K562 (cell line): ENCODE measurements around the gene CDC26. TPM values are rescaled to one million over a fixed set of nuclear protein-coding genes. Genes with fewer than 3 reads are reported as not detected.

ENCODE experiments used
- CHD4 ChIP-seq: fragments of 200-600 bp; sonication (generic); IDR thresholded peaks from 3 replicates; pipeline ENCODE4 v1.6.1; 2012; ENCODE audit warnings: low read depth, mild to moderate bottlenecking, mixed read lengths, low read length, inconsistent platforms; ENCODE audit not compliant: insufficient read depth, insufficient replicate concordance, poor library complexity, severe bottlenecking
- GTF2B ChIP-seq: IDR thresholded peaks from 2 replicates; pipeline ENCODE4 v1.6.1; 2011; ENCODE audit not compliant: insufficient read length; ENCODE audit errors: extremely low read depth
- MXI1 ChIP-seq: IDR thresholded peaks from 2 replicates; pipeline ENCODE4 v1.6.1; 2011; ENCODE audit warnings: low read depth, mild to moderate bottlenecking, improper control_type of control experiment, low read length
- NCOA6 ChIP-seq: fragments of 450-650 bp; IDR thresholded peaks from 2 replicates; pipeline ENCODE4 v1.6.1; 2017; ENCODE audit warnings: mild to moderate bottlenecking
- PHF21A ChIP-seq: fragments of 450-650 bp; IDR thresholded peaks from 2 replicates; pipeline ENCODE4 v1.6.1; 2017; ENCODE audit warnings: low read depth, borderline replicate concordance
- RBFOX2 ChIP-seq: fragments of 200-400 bp; formaldehyde crosslinking; IDR thresholded peaks from 2 replicates; pipeline ENCODE4 v1.6.1; 2017; ENCODE audit warnings: low read depth, mild to moderate bottlenecking, low read length, moderate library complexity
- SNIP1 ChIP-seq: fragments of 450-650 bp; IDR thresholded peaks from 2 replicates; pipeline ENCODE4 v1.7.1; 2017; ENCODE audit warnings: low read depth, mild to moderate bottlenecking
- SPI1 ChIP-seq: IDR thresholded peaks from 2 replicates; pipeline ENCODE4 v1.6.1; 2011; ENCODE audit warnings: low read depth, low read length, control low read depth, borderline replicate concordance
- UBTF ChIP-seq, 2 experiments: IDR thresholded peaks; 2 replicates each; pipeline ENCODE4 v1.6.1; 2012; ENCODE audit warnings: improper control_type of control experiment in 2 of 2, low read depth in 2 of 2, low read length in 2 of 2, borderline replicate concordance in 1 of 2
- XRCC4 ChIP-seq: IDR thresholded peaks from one replicate; pipeline ENCODE4 v1.6.1; 2011; ENCODE audit not compliant: insufficient read depth, insufficient read length; ENCODE audit errors: extremely low read depth
- ZMIZ1 ChIP-seq, 2 experiments: fragments of 150-350 bp in 1 of 2; IDR thresholded peaks; 2 replicates each; pipeline ENCODE4 v1.6.1; 2012 to 2016; ENCODE audit warnings: low read depth in 2 of 2, low read length in 2 of 2, mild to moderate bottlenecking in 1 of 2, moderate library complexity in 1 of 2
- ZNF12 ChIP-seq: sonication (generic); formaldehyde crosslinking; IDR thresholded peaks from 2 replicates; pipeline ENCODE4 v1.4.0; 2020; ENCODE audit warnings: mild to moderate bottlenecking, missing genetic modification reagents
- ZNF253 ChIP-seq: fragments of 250-450 bp; sonication (Bioruptor Pico); conservative IDR thresholded peaks from 2 replicates; pipeline ENCODE4 v1.6.1; 2021; ENCODE audit warnings: mild to moderate bottlenecking
- ZNF398 ChIP-seq: fragments of 250-450 bp; sonication (Bioruptor Pico); IDR thresholded peaks from 2 replicates; pipeline ENCODE4 v1.8.0; 2021; ENCODE audit warnings: moderate library complexity, mild to moderate bottlenecking, inconsistent platforms
- ZNF717 ChIP-seq: fragments of 250-450 bp; sonication (Bioruptor Pico); IDR thresholded peaks from 2 replicates; pipeline ENCODE4 v1.5.0; 2021
- ZNF740 ChIP-seq, 3 experiments: fragments of 200-800 bp in 1 of 3; sonication (Bioruptor generic) in 1 of 3; sonication (generic) in 1 of 3; formaldehyde crosslinking in 1 of 3; IDR thresholded peaks; 2 replicates each; pipeline versions ENCODE4 v1.6.1 to v1.8.0; 2016 to 2022; ENCODE audit warnings: mild to moderate bottlenecking in 2 of 3, missing compliant biosample characterization in 2 of 3, missing genetic modification characterization in 2 of 3, missing genetic modification reagents in 1 of 3
- ZNF79 ChIP-seq: fragments of 250-450 bp; sonication (Bioruptor Pico); IDR thresholded peaks from 2 replicates; pipeline ENCODE4 v1.4.0; 2020; ENCODE audit warnings: low read depth, mild to moderate bottlenecking, moderate library complexity
- polyA plus RNA-seq, 8 experiments: library from polyadenylated mRNA; depleted of rRNA in 4 of 8; stranded (reverse) in 5 of 8; unstranded in 3 of 8; fragments of >200 nt; fragmentation: Nextera tagmentation in 2 of 8; fragmentation: Illumina TruSeq in 1 of 8; extraction: Ambion mirVana in 2 of 8; extraction: Trizol in 1 of 8; gene quantifications; 2 replicates each; pipeline versions ENCODE4 v1.2.1 to v1.2.3, GENCODE V29; 2011 to 2014; ENCODE audit warnings: inconsistent platforms in 1 of 8, missing spikeins in 1 of 8
- total RNA-seq, 7 experiments: library from RNA; depleted of rRNA in 6 of 7; stranded (reverse); fragments of >200 nt in 6 of 7; fragmentation: Illumina TruSeq in 2 of 7; extraction: Trizol in 2 of 7; gene quantifications; 2 replicates each; pipeline versions ENCODE4 v1.2.1 to v1.2.3, GENCODE V29; 2011 to 2021; ENCODE audit warnings: low replicate concordance in 1 of 7

The CDC26 gene
- total and polyA plus RNA-seq, 9 of the 15 experiments (the other 6 are each of a cell fraction or from before 2014, with no cell fraction given) = 33.0 to 147 (median 60.0) TPM

- TF ChIP-seq ZMIZ1 (IDR thresholded peaks at IDR 0.05; ENCODE audit: low read depth in 2 of 2, low read length in 2 of 2) (no peak), XRCC4 (no peak), ZNF253 (CRISPR knock-in tag) (no peak), ZNF79 (no peak), MXI1 (no peak), ZNF717 (no peak), SNIP1 (no peak), UBTF (IDR thresholded peaks at IDR 0.05; ENCODE audit: borderline replicate concordance in 1 of 2, low read depth in 2 of 2, low read length in 2 of 2) (no peak), ZNF12 (no peak), GTF2B (no peak), RBFOX2 (no peak), ZNF740 (CRISPR knock-in tag; IDR thresholded peaks at IDR 0.05) (no peak), ZNF740 (tag; IDR thresholded peaks at IDR 0.05) (no peak), CHD4 (no peak), NCOA6 (no peak), PHF21A (no peak), SPI1 (no peak), ZNF398 (CRISPR knock-in tag) (no peak)
These were observed 53.4 kb downstream of the CDC26 start (continued) for GRCh38 chr9:113221800-113222481.
